ENCODE data around the gene DSE.

DNA sequence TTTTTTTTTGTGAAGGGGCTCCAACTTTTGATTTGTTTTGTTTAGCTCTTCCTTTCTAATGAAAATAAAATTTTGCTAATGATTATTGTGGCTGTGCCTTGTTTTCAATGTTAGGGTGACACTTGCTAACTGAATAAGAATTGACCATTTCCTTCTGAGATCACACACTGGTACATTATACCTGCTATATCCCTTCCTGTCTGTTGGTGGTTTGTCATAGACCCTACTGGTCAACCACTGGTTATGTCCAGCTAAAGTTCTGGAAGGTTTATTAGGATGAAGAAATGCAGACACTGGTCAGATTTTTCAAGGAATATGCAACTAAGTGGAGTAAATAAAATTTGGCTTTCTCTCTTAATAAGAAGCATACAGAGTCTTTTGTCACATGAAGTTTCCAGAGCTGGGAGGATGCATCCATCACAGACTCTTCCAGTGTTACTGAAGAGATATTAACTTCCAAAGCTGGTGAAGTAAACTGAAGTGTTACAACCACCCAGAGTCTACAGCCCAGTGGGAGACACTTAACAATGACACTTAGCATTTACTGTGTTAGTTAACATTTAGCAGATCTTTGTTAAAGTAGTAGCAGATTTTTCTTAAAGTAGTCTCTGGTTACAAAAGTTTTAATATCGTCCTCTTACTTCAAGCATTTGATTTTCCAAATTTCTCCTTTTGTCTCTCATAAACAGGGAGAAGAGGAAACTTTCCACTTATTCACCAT, 121.0 kb downstream of the DSE start:
- TF ChIP-seq MAZ (IDR thresholded peaks at IDR 0.05; ENCODE audit: borderline replicate concordance, low read depth, low read length) (no peak), POLR2A (IDR thresholded peaks at IDR 0.05; ENCODE audit: low read length) (no peak), RAD21 (conservative IDR thresholded peaks at IDR 0.05 in 1 of 2, IDR thresholded peaks at IDR 0.05 in 1 of 2) (no peak)
- TF ChIP-seq, protein P1, sequence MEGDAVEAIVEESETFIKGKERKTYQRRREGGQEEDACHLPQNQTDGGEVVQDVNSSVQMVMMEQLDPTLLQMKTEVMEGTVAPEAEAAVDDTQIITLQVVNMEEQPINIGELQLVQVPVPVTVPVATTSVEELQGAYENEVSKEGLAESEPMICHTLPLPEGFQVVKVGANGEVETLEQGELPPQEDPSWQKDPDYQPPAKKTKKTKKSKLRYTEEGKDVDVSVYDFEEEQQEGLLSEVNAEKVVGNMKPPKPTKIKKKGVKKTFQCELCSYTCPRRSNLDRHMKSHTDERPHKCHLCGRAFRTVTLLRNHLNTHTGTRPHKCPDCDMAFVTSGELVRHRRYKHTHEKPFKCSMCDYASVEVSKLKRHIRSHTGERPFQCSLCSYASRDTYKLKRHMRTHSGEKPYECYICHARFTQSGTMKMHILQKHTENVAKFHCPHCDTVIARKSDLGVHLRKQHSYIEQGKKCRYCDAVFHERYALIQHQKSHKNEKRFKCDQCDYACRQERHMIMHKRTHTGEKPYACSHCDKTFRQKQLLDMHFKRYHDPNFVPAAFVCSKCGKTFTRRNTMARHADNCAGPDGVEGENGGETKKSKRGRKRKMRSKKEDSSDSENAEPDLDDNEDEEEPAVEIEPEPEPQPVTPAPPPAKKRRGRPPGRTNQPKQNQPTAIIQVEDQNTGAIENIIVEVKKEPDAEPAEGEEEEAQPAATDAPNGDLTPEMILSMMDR (IDR thresholded peaks at IDR 0.05): no peak
- TF ChIP-seq, protein P2, sequence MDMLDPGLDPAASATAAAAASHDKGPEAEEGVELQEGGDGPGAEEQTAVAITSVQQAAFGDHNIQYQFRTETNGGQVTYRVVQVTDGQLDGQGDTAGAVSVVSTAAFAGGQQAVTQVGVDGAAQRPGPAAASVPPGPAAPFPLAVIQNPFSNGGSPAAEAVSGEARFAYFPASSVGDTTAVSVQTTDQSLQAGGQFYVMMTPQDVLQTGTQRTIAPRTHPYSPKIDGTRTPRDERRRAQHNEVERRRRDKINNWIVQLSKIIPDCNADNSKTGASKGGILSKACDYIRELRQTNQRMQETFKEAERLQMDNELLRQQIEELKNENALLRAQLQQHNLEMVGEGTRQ (IDR thresholded peaks at IDR 0.05): no peak
- TF ChIP-seq, protein P3, sequence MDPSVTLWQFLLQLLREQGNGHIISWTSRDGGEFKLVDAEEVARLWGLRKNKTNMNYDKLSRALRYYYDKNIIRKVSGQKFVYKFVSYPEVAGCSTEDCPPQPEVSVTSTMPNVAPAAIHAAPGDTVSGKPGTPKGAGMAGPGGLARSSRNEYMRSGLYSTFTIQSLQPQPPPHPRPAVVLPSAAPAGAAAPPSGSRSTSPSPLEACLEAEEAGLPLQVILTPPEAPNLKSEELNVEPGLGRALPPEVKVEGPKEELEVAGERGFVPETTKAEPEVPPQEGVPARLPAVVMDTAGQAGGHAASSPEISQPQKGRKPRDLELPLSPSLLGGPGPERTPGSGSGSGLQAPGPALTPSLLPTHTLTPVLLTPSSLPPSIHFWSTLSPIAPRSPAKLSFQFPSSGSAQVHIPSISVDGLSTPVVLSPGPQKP (IDR thresholded peaks at IDR 0.05; ENCODE audit: low read depth, low read length): no peak
